Placental pericyte (primary cell): ENCODE data around the gene KRTAP5-5. TPM values are rescaled to one million over a fixed set of nuclear protein-coding genes. Genes with fewer than 3 reads are reported as not detected.

Experiments
- total RNA-seq: library from RNA; depleted of rRNA; stranded (reverse); fragments of >200 nt; gene quantifications from 2 replicates; pipeline ENCODE4 v1.2.3, GENCODE V29; 2012

The KRTAP5-5 gene
- not detected in 2 replicates for total RNA-seq

GRCh38 chr11:1629326-1630185 lies at the start of gene KRTAP5-5:
Gene KRTAP5-5 (plus strand): TSS chr11:1629775. CDS start chr11:1629841, 66 bp downstream.

GRCh38 chr11:1584661-1585370 lies 44.8 kb upstream of the KRTAP5-5 start, which contains the start of gene KRTAP5-1:
Gene KRTAP5-1 (minus strand): TSS chr11:1585283. CDS start chr11:1585249, 34 bp downstream.

GRCh38 chr11:1597994-1598380 lies 31.6 kb upstream of the KRTAP5-5 start, which contains the start of gene KRTAP5-2:
Gene KRTAP5-2 (minus strand): TSS chr11:1598294. CDS start chr11:1598250, 44 bp downstream.

GRCh38 chr11:1608363-1608762 lies 21.2 kb upstream of the KRTAP5-5 start, which contains the start of gene KRTAP5-3:
Gene KRTAP5-3 (minus strand): TSS chr11:1608463. CDS start chr11:1608385, 78 bp downstream.

GRCh38 chr11:1622086-1622485 lies 7.5 kb upstream of the KRTAP5-5 start, which contains the start of gene KRTAP5-4:
Gene KRTAP5-4 (minus strand): TSS chr11:1622138. CDS start chr11:1622093, 45 bp downstream.

Other genes with a start within 250 kb of the KRTAP5-5 start
- gene BRSK2, start 239.8 kb upstream of the KRTAP5-5 start, total RNA-seq = 0.22 TPM in 1 of 2 replicates, not detected in the other
- gene MOB2, start 143.0 kb upstream of the KRTAP5-5 start, total RNA-seq = 17.3 and 36.8 TPM in 2 replicates
- 0.14 and 0.66 TPM in 2 replicates for gene DUSP8, start 57.5 kb upstream of the KRTAP5-5 start, total RNA-seq
- not detected in 2 replicates for gene KRTAP5-1, start 44.5 kb upstream of the KRTAP5-5 start, total RNA-seq
- gene KRTAP5-2, start 31.5 kb upstream of the KRTAP5-5 start, total RNA-seq = not detected in 2 replicates
- gene KRTAP5-3, start 21.3 kb upstream of the KRTAP5-5 start, total RNA-seq = not detected in 2 replicates
- not detected in 2 replicates for gene KRTAP5-4, start 7.6 kb upstream of the KRTAP5-5 start, total RNA-seq
- gene KRTAP5-6, start 67.4 kb downstream of the KRTAP5-5 start, total RNA-seq = not detected in 2 replicates
- 0.22 and 0.43 TPM in 2 replicates for gene IFITM10, start 120.8 kb downstream of the KRTAP5-5 start, total RNA-seq
- 101 and 265 TPM in 2 replicates for gene CTSD, start 134.2 kb downstream of the KRTAP5-5 start, total RNA-seq
- not detected in 2 replicates for gene SYT8, start 205.2 kb downstream of the KRTAP5-5 start, total RNA-seq
- gene TNNI2, start 209.2 kb downstream of the KRTAP5-5 start, total RNA-seq = not detected in 2 replicates
- 0.22 TPM in 1 of 2 replicates, not detected in the other for gene LSP1, start 223.3 kb downstream of the KRTAP5-5 start, total RNA-seq